K562 (cell line): ENCODE data around the gene FAM3C. TPM values are rescaled to one million over a fixed set of nuclear protein-coding genes. Genes with fewer than 3 reads are reported as not detected.

Experiments
- ATF1 ChIP-seq, 2 experiments: fragments of 450-650 bp in 1 of 2; IDR thresholded peaks; 2 replicates each; pipeline ENCODE4 v1.6.1; 2016; ENCODE audit warnings: missing compliant biosample characterization in 1 of 2, missing genetic modification characterization in 1 of 2
- BRF1 ChIP-seq: IDR thresholded peaks from 3 replicates; pipeline ENCODE4 v1.6.1; 2011; ENCODE audit warnings: borderline replicate concordance, mild to moderate bottlenecking; ENCODE audit not compliant: insufficient read length; ENCODE audit errors: extremely low read depth
- ELF1 ChIP-seq: fragments of 200-800 bp; sonication (Bioruptor generic); IDR thresholded peaks from 2 replicates; pipeline ENCODE4 v1.6.1; 2016; ENCODE audit warnings: missing genetic modification characterization, missing compliant biosample characterization
- EP400 ChIP-seq: fragments of 450-650 bp; IDR thresholded peaks from 2 replicates; pipeline ENCODE4 v1.6.1; 2017; ENCODE audit warnings: antibody characterized with exemption, mild to moderate bottlenecking, moderate library complexity
- FOXK1 ChIP-seq: sonication (generic); formaldehyde crosslinking; IDR thresholded peaks from 2 replicates; pipeline ENCODE4 v1.8.0; 2022; ENCODE audit warnings: missing genetic modification reagents, mild to moderate bottlenecking, borderline replicate concordance
- MIER1 ChIP-seq: fragments of 450-650 bp; IDR thresholded peaks from 2 replicates; pipeline ENCODE4 v1.6.1; 2016; ENCODE audit warnings: antibody characterized with exemption, mild to moderate bottlenecking, low read depth
- MLLT1 ChIP-seq, 2 experiments: fragments of 450-650 bp; IDR thresholded peaks; 2 replicates each; pipeline ENCODE4 v1.6.1; 2016
- MNT ChIP-seq, 2 experiments: fragments of 450-650 bp; conservative IDR thresholded peaks; 2 replicates each; pipeline ENCODE4 v1.6.1; 2017; ENCODE audit warnings: mild to moderate bottlenecking in 2 of 2, moderate library complexity in 2 of 2
- NCOR1 ChIP-seq: fragments of 450-650 bp; IDR thresholded peaks from 2 replicates; pipeline ENCODE4 v1.6.1; 2016; ENCODE audit warnings: mild to moderate bottlenecking, moderate library complexity
- RBM14 ChIP-seq: fragments of 200-400 bp; formaldehyde crosslinking; IDR thresholded peaks from 2 replicates; pipeline ENCODE4 v1.6.1; 2018; ENCODE audit warnings: low read depth, mild to moderate bottlenecking, low read length, moderate library complexity, borderline replicate concordance; ENCODE audit not compliant: insufficient read depth
- RBM17 ChIP-seq: fragments of 200-400 bp; formaldehyde crosslinking; IDR thresholded peaks from 2 replicates; pipeline ENCODE4 v1.6.1; 2017; ENCODE audit warnings: low read depth, mild to moderate bottlenecking, low read length, borderline replicate concordance
- SAFB ChIP-seq: fragments of 200-400 bp; formaldehyde crosslinking; IDR thresholded peaks from 2 replicates; pipeline ENCODE4 v1.6.1; 2017; ENCODE audit warnings: low read depth, low read length, borderline replicate concordance
- SIN3B ChIP-seq: fragments of 450-650 bp; IDR thresholded peaks from 2 replicates; pipeline ENCODE4 v1.6.1; 2017; ENCODE audit warnings: low read depth, mild to moderate bottlenecking, moderate library complexity
- SIRT6 ChIP-seq: IDR thresholded peaks from one replicate; pipeline ENCODE4 v1.6.1; 2012; ENCODE audit warnings: low read depth, mild to moderate bottlenecking, control low read depth, inconsistent platforms, low read length, moderate library complexity
- TAF9B ChIP-seq: fragments of 450-650 bp; IDR thresholded peaks from 2 replicates; pipeline ENCODE4 v1.6.1; 2018; ENCODE audit warnings: mild to moderate bottlenecking; ENCODE audit not compliant: partially characterized antibody
- TRIM28 ChIP-seq: fragments of 450-650 bp; IDR thresholded peaks from 2 replicates; pipeline ENCODE4 v1.6.1; 2017
- ZFP1 ChIP-seq: fragments of 450-650 bp; formaldehyde crosslinking; IDR thresholded peaks from 2 replicates; pipeline ENCODE4 v1.4.0; 2020; ENCODE audit warnings: mild to moderate bottlenecking, mixed read lengths
- ZNF253 ChIP-seq: fragments of 250-450 bp; sonication (Bioruptor Pico); conservative IDR thresholded peaks from 2 replicates; pipeline ENCODE4 v1.6.1; 2021; ENCODE audit warnings: mild to moderate bottlenecking
- ZNF3 ChIP-seq: fragments of 250-450 bp; sonication (Bioruptor Pico); IDR thresholded peaks from 2 replicates; pipeline ENCODE4 v1.5.0; 2021; ENCODE audit warnings: mild to moderate bottlenecking, moderate library complexity
- ZNF398 ChIP-seq: fragments of 250-450 bp; sonication (Bioruptor Pico); IDR thresholded peaks from 2 replicates; pipeline ENCODE4 v1.8.0; 2021; ENCODE audit warnings: moderate library complexity, mild to moderate bottlenecking, inconsistent platforms
- ZNF740 ChIP-seq, 3 experiments: fragments of 200-800 bp in 1 of 3; sonication (Bioruptor generic) in 1 of 3; sonication (generic) in 1 of 3; formaldehyde crosslinking in 1 of 3; IDR thresholded peaks; 2 replicates each; pipeline versions ENCODE4 v1.6.1 to v1.8.0; 2016 to 2022; ENCODE audit warnings: mild to moderate bottlenecking in 2 of 3, missing compliant biosample characterization in 2 of 3, missing genetic modification characterization in 2 of 3, missing genetic modification reagents in 1 of 3
- polyA plus RNA-seq, 8 experiments: library from polyadenylated mRNA; depleted of rRNA in 4 of 8; stranded (reverse) in 5 of 8; unstranded in 3 of 8; fragments of >200 nt; fragmentation: Nextera tagmentation in 2 of 8; fragmentation: Illumina TruSeq in 1 of 8; extraction: Ambion mirVana in 2 of 8; extraction: Trizol in 1 of 8; gene quantifications; 2 replicates each; pipeline versions ENCODE4 v1.2.1 to v1.2.3, GENCODE V29; 2011 to 2014; ENCODE audit warnings: inconsistent platforms in 1 of 8, missing spikeins in 1 of 8
- total RNA-seq, 7 experiments: library from RNA; depleted of rRNA in 6 of 7; stranded (reverse); fragments of >200 nt in 6 of 7; fragmentation: Illumina TruSeq in 2 of 7; extraction: Trizol in 2 of 7; gene quantifications; 2 replicates each; pipeline versions ENCODE4 v1.2.1 to v1.2.3, GENCODE V29; 2011 to 2021; ENCODE audit warnings: low replicate concordance in 1 of 7

Gene FAM3C
- total and polyA plus RNA-seq, 9 of the 15 experiments (the other 6 are each of a cell fraction or from before 2014, with no cell fraction given): 10.6 to 42.6 (median 30.0) TPM

GRCh38 chr7:121395961-121396757 is at the start of gene FAM3C (continued):
- peak; percentile 96 to 98 for TF ChIP-seq MNT (conservative IDR thresholded peaks at IDR 0.05)
- TF ChIP-seq NCOR1: no peak; the same call in none of the 2 replicates
- 0 out of 2 replicates have a peak, but pooled peaks have one; percentile 25 for TF ChIP-seq SAFB
- no peak; the same call in 1 of the 2 replicates for TF ChIP-seq TRIM28
- TF ChIP-seq MIER1: no peak
- TF ChIP-seq SIN3B: peak; percentile 82
- no peak for TF ChIP-seq FOXK1 (CRISPR knock-in tag)
- TF ChIP-seq SIRT6: no peak
- no peak for TF ChIP-seq MLLT1 (IDR thresholded peaks at IDR 0.05)
- no peak for TF ChIP-seq ZNF398 (CRISPR knock-in tag)
- no peak for TF ChIP-seq BRF1
- peak; percentile 96 for TF ChIP-seq EP400
- 0 out of 2 replicates have a peak, but pooled peaks have one; percentile 37 for TF ChIP-seq ZNF740 (CRISPR knock-in tag; IDR thresholded peaks at IDR 0.05)
- TF ChIP-seq ZNF740 (tag; IDR thresholded peaks at IDR 0.05): no peak
- TF ChIP-seq ELF1 (tag): no peak; the same call in 1 of the 2 replicates
- peak; percentile 46 for TF ChIP-seq TAF9B
- TF ChIP-seq RBM17: 0 out of 2 replicates have a peak, but pooled peaks have one; percentile 39
- no peak for TF ChIP-seq ZNF3 (CRISPR knock-in tag)
- no peak for TF ChIP-seq ATF1 (CRISPR knock-in tag; IDR thresholded peaks at IDR 0.05)
- peak; percentile 89 for TF ChIP-seq ATF1 (tag; IDR thresholded peaks at IDR 0.05)
- TF ChIP-seq RBM14: peak; percentile 85; the same call in 1 of the 2 replicates
- no peak for TF ChIP-seq ZNF253 (CRISPR knock-in tag)
- TF ChIP-seq ZFP1 (CRISPR knock-in tag): no peak
